ENCODE data around the gene MED12.
"Not testable (repeated sequence)": the region's sequence is repeated elsewhere in the genome, so short reads cannot be mapped to it uniquely, and the experiment has no call there.

MED12 gene

DNA sequence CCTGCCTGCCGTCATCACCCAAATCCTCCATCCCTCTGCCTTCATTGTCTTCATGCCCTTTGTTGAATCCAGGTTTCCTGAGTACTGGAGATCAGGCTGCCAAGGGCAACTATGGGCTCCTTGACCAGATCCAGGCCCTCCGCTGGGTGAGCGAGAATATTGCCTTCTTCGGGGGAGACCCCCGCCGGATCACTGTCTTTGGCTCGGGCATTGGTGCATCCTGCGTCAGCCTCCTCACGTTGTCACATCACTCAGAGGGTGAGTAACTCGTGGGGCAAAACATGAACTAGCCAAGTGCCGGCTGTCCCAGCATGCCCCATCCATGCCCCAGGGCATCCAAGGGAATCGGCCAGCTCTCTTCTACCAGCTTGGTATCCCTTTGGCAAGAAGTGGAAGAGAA, 45.7 kb downstream of the MED12 start:
- DNase-seq: no peak

GRCh38 chrX:71166461-71166860, 48.1 kb downstream of the MED12 start:
- DNase-seq: no peak

- DNase-seq: no peak
These were observed 48.8 kb downstream of the MED12 start for GRCh38 chrX:71167031-71167781.

DNA sequence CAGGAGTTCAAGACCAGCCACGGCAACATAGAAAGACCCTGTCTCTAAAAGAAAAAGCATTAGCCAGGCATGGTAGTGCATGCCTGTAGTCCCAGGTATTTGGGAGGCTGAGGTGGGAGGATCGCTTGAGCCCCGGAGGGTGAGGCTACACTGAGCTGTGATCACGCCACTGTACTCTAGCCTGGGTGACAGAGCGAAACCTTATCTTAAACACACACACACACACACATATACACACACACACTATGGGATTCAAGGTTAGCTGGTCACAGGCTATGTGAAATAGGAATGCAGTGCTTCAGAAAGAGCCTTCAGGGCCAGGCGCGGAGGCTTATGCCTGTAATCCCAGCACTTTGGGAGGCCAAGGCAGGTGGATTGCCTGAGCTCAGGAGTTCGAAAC, 49.7 kb downstream of the MED12 start:
- DNase-seq: no peak

DNA sequence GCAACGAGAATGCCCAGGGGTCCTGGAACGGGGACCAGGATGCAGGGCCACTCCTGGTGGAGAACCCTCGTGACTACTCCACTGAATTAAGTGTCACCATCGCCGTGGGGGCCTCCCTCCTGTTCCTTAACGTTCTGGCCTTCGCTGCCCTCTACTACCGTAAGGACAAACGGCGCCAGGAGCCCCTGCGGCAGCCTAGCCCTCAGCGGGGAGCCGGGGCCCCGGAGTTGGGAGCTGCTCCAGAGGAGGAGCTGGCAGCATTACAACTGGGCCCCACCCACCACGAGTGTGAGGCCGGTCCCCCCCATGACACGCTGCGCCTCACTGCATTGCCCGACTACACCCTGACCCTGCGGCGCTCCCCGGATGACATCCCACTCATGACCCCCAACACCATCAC, 51.2 kb downstream of the MED12 start:
- no peak for DNase-seq

DNA sequence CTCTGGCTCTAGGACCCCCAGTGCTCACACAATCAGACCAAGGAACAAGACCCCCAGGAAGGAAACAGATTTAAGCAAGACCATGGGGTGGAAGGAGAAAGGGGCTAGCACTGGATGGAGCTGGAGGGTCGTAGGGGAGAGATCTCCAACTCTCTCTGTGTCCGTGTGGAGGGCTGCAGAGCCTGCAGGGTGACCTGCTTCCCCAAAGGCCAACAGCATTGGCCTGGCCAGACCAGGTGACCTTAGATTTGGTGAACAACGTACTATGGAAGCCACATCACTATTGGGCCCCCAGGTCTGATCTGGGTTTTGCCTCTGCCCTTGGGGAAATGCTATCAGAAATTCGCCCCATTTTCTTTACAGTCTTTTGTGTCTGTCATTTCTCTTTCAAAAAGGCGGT, 52.3 kb downstream of the MED12 start:
- DNase-seq: no peak

- no peak for DNase-seq
These were observed 52.9 kb downstream of the MED12 start for GRCh38 chrX:71171110-71171801.

DNA sequence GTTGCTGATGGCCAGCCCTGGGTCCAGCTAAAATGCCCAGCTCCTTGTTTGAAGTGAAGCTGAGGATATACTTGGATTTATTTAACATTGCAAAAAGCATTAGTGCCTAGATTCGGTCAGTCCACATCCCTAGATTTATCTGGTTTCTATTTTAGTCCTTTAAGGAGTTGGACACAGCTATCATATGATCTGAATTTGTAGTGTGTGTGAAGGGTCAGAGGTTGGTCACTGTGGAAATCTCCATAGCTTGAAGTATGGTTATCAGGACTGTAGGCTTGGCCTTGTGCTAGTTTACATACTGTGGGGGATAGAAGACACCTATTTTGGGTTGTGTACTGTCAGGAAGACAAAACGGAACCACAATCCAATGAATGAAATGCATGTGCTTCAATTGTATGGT, 55.0 kb downstream of the MED12 start:
- no peak for DNase-seq

GRCh38 chrX:71174795-71175194, 56.4 kb downstream of the MED12 start:
- DNase-seq: no peak

GRCh38 chrX:71175531-71175930, 57.1 kb downstream of the MED12 start:
- DNase-seq: no peak

GRCh38 chrX:71177327-71177726, 58.9 kb downstream of the MED12 start:
- no peak for DNase-seq

- peak in 4 of 5 donors; percentile 13 to 49 (median 24) for DNase-seq
These were observed 60.5 kb downstream of the MED12 start for GRCh38 chrX:71178908-71179307.

DNA sequence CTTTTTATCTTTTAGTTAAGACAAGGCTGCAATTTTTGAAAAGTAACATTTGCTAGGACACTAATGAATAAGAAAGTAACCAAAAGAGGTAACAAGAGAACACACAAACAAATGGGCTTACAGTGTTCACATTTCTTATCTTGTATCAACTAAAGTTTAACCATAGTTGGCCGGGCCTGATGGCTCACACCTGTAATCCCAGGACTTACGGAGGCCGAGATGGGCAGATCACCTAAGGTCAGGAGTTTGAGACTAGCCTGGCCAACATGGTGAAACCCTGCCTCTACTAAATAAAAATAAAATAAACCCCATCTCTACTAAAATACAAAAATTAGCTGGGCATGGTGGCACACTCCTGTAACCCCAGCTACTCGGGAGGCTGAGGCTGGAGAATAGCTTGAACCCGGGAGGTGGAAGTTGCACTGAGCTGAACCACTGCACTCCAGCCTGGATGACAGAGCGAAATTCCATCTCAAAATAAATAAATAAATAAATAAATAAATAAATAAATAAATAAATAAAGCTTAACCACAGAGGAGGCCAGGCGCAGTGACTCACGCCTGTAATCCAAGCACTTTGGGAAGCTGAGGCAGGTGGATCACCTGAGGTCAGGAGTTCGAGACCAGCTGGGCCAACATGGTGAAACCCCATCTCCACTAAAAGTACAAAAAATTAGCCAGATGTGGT, 62.3 kb downstream of the MED12 start:
- DNase-seq: not testable (repeated sequence)

- peak; percentile 22 to 60 (median 33) for DNase-seq
These were observed 63.1 kb downstream of the MED12 start for GRCh38 chrX:71181558-71181909.

- DNase-seq: peak; percentile 64 to 92 (median 74)
These were observed 63.8 kb downstream of the MED12 start for GRCh38 chrX:71181910-71182799.

DNA sequence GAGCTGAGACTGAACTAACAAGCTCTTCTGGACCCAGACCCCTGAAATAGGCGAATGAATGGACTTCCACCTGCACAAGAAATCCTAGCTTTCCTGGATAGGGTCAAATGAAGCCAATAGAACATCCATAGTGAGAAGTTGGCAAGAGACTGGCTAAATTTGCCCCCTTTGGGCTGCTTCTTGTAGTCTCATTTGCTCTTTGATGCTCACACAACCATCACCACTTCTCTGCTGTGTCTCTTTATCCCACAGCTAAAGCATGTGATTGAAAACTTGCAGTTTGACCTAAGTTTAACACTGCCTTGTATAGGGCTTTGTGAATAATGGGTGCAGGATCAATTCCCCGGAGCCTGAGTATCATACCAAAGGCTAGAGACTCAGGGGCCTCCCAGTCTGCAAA, 64.5 kb downstream of the MED12 start:
- DNase-seq: no peak

- DNase-seq: no peak
These were observed 64.9 kb downstream of the MED12 start for GRCh38 chrX:71183341-71183740.

GRCh38 chrX:71184092-71184491, 65.7 kb downstream of the MED12 start:
- DNase-seq: no peak

DNA sequence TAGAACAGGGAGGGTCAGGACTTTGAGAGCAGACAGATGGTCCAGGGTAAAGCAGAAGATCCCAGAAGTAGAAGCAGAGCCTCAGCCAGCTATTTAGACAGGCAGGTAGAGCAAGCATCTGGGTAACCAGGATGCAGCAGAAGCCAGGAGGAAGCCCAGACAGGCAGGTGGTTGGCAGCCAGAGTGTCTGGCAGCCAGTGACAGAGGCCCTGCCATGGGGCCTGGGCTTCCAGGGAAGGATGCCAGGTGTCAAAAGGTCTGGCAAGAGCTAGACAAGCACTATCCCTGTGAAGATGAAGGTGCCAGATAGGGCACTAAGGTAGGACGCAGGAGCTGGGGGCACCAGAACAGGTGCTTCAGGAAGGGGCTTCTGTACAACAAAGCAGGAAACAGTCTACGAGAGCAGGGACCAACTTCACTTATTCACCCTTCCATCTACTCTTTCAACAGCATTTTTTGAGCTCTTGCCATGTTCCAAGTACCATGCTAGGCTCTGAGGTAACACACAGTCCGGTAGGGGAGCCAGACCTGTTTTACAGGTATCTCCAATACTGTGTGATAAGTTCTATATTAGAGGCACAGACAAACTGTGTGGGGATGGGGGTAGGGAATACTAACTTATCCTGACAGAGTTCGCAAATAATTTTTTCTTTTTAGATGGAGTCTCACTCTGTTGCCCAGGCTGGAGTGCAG, 66.6 kb downstream of the MED12 start:
- no peak for DNase-seq

GRCh38 chrX:71191248-71191647, 72.9 kb downstream of the MED12 start:
- no peak for DNase-seq

All from T-helper 1 cell (primary cell).